GM19099 (cell line): ENCODE data around the gene MLLT1.

ENCODE experiments used
- POLR2A ChIP-seq: IDR thresholded peaks from 3 replicates; pipeline ENCODE4 v1.6.1; 2011; ENCODE audit warnings: low read depth; ENCODE audit not compliant: insufficient read length; ENCODE audit errors: extremely low read depth

Gene MLLT1

GRCh38 chr19:6226012-6226411 lies 53.8 kb downstream of the MLLT1 start:
- no peak for TF ChIP-seq POLR2A

- TF ChIP-seq POLR2A, result no peak
These were observed 54.4 kb downstream of the MLLT1 start for GRCh38 chr19:6225232-6225865.

GRCh38 chr19:6224308-6224675 lies 55.5 kb downstream of the MLLT1 start:
- no peak for TF ChIP-seq POLR2A

- no peak for TF ChIP-seq POLR2A
These were observed 56.1 kb downstream of the MLLT1 start for GRCh38 chr19:6223461-6224307.

- TF ChIP-seq POLR2A, result no peak
These were observed 56.9 kb downstream of the MLLT1 start for GRCh38 chr19:6222884-6223283.

GRCh38 chr19:6221878-6222746 lies 57.7 kb downstream of the MLLT1 start:
- TF ChIP-seq POLR2A, result no peak

GRCh38 chr19:6221220-6221877 lies 58.4 kb downstream of the MLLT1 start:
- no peak for TF ChIP-seq POLR2A

- no peak for TF ChIP-seq POLR2A
These were observed 59.2 kb downstream of the MLLT1 start for GRCh38 chr19:6220385-6221191.

GRCh38 chr19:6219586-6220290 lies 60.0 kb downstream of the MLLT1 start:
- no peak for TF ChIP-seq POLR2A

GRCh38 chr19:6219147-6219525 lies 60.6 kb downstream of the MLLT1 start:
- TF ChIP-seq POLR2A, result no peak

GRCh38 chr19:6218491-6219146 lies 61.2 kb downstream of the MLLT1 start:
- no peak for TF ChIP-seq POLR2A

- no peak for TF ChIP-seq POLR2A
These were observed 61.9 kb downstream of the MLLT1 start for GRCh38 chr19:6217752-6218334.

GRCh38 chr19:6216996-6217751 lies 62.6 kb downstream of the MLLT1 start:
- no peak for TF ChIP-seq POLR2A
